GM19455 (cell line): Measurements from ENCODE around the gene MAS1.
"Not testable (repeated sequence)": the region's sequence is repeated elsewhere in the genome, so short reads cannot be mapped to it uniquely, and the experiment has no call there.

ENCODE experiments used
- ATAC-seq: cut with Tn5 transposase; IDR thresholded peaks from one replicate; pipeline ENCODE4 v1.9.1; 2021; ENCODE audit not compliant: unreplicated experiment

Gene MAS1

DNA sequence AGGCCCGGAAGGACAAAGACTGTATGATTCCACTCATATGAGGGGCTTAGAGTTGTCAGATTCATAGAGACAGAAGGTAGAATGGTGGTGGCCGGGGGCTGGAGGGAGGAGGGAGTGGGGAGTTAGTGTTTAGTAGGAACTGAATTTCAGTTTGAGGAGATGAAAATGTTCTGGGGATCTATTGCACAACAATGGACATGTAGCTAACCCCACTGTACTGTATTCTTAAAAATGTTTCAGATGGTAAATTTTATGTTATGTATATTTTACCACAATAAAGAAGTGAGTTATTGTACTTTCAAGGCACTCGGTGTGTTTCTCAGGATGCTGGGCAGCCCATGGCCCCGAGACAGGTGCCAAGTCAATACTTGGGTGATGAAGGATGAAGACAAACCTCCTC lies 25.4 kb downstream of the MAS1 start:
- ATAC-seq, result no peak

- ATAC-seq, result no peak
Observed at GRCh38 chr6:159916752-159917151, 26.0 kb downstream of the MAS1 start.

GRCh38 chr6:159919011-159919511 lies 28.3 kb downstream of the MAS1 start:
- ATAC-seq, result no peak

DNA sequence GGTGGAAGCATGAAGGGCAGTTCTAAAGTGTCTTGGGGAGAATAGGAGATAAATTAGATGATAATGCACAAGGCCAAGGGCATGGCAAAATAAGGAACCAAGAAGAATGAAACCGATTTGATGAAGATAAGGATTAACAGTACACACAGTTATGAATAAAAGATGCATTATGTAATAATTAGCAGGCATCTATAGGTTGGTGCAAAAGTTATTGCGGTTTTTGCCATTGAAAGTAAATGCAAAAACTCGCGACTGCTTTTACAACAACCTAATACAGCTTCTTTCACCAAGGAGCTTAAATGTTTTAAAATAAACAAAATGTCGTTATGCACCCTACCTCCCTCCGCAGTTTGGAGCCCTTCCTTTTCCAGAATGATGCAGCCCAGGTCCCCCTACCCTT lies 29.0 kb downstream of the MAS1 start:
- ATAC-seq, result no peak

DNA sequence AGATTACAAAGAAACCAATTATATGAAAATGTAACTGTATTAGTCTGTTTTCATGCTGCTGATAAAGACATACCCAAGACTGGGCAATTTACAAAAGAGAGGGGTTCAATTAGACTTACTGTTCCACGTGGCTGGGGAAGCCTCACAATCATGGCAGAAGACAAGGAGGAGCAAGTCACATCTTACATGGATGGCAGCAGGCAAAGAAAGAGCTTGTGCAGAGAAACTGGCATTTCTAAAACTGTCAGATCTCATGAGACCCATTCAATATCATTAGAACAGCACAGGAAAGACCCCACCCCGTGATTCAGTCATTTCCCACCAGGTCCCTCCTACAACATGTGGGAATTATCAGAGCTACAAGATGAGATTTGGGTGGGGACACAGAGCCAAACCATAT lies 33.4 kb downstream of the MAS1 start:
- ATAC-seq, result not testable (repeated sequence)

DNA sequence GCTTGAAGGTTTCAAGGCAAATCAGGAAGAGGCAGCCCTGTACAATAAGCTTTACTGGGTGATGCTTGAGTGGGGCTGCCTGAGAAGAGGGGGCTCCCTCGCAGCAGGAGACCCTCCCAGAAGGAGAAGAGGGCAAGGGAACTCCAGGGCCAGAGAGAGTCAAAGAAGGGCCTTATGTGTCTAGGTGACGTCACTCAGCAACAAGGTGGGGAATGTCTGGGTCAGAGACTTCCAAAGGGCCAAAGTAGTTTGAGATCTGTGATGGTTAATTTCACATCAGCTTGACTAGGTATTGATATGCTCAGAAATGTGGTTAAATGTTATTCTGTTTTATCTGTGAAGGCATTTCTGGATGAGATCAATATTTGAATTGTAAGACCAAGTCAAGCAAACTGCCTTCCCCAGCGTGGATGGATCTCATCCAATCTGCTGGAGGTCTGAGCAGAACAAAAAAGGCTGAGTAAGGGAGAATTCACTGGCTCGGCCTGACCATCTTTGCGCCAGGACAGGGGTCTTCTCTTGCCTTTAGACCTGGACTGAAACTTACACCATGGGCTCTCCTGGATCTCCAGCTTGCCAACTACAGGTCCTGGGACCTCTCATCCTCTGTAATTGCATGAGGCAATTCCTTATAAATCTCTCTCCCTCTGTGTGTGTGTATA lies 35.9 kb downstream of the MAS1 start:
- no peak for ATAC-seq

DNA sequence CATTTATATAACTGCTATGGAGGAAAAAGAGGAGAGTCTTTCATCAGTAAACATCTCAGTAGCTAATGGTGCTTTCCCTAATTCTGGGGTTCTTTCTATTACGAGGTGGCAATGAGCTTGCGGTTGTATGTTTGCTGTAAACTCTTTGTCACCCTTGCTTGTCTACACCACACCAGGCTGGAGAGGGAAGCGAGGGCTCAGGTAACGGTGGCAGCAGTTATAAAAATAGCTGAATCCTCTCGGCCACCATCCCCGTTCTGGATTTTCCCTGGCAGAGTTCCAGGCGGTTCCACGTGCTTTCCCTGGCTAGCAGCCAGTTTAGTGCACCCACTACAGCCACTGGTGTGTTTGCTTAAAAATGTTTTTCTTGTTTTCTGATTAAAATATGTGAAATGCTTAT lies 39.0 kb downstream of the MAS1 start:
- ATAC-seq, result no peak

GRCh38 chr6:159931112-159931511 lies 40.3 kb downstream of the MAS1 start:
- ATAC-seq, result peak; percentile 94

- ATAC-seq, result no peak
Observed at GRCh38 chr6:159931846-159932245, 41.1 kb downstream of the MAS1 start.

- no peak for ATAC-seq
Observed at GRCh38 chr6:159933077-159933476, 42.3 kb downstream of the MAS1 start.

DNA sequence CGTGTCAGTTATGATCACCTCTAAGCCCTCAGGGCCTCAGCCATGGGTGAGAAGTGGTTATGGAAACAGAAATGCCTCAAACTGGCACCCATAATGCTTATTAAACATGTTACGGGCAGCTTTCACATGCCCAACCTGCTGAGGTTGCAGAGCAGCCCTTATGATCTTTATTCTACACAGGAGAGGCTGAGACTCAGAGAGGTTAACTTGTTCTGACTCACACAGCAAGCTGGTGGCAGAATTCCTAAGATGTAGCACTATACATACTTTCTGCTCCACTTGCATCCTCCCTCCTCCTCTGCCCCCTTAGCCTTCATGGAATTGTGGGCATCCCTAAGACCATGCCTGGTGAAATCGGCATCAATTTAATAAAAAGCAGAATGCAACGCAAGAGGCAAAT lies 43.4 kb downstream of the MAS1 start:
- ATAC-seq, result no peak

DNA sequence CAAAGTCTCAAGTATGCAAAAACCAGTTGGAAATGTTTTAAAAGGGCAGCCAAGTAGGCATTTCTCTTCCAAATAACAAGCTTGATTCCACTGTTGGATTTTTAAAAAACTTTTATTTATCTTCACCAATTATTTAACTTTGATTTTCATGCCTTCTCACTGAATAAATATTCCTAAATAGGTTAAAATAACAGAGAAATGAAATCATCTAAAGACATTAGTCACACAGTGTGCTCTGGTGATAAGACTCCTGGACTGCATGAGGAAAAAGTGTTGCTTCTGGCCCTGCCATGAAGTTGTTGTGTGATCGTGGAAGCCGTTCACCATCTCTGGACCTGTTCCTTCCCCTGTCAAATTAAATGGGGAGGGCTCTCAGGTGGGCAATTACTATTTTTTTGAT lies 44.3 kb downstream of the MAS1 start:
- ATAC-seq, result no peak

DNA sequence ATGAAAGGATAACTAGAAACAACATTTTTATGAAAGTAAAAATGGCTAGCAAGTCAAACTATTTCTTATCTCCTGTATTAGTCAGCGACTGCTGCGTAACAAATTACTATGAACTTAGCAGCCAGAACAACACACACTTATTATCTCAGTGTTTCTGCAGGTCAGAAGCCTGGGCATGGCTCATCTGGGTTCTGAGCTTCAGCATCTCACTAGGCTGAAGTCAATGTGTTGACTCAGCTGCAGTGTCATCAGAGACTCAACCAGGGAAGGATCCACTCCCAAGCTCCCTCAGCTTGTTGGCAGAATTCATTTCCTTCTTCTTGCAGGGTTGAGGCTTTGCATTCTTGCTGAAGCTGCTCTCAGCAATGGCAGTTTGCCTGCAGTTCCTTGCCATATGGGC lies 44.8 kb downstream of the MAS1 start:
- no peak for ATAC-seq

DNA sequence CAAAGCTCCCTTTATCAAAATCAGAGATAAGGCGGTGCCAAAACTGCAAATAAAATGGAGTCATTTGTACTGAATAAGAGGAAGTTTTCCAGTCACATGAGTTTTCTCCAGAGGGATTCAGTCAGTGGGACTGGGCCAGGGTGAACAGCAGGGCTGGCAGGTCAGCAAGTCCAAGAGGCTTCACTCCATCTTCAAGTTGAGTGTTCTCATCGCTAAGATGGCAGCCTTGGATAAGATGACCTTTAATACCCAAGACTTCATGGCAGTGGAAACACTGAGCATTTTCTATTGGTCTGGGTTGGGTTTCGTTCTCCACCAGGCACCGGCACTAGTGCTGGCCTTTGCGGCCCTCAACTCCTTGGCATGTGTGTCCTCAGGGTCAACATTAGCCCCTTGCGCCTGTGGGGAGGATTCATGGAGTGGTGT lies 48.8 kb downstream of the MAS1 start:
- no peak for ATAC-seq
